KG1 (cell line): ENCODE measurements around the gene HK1.
"Not testable (repeated sequence)": the region's sequence is repeated elsewhere in the genome, so short reads cannot be mapped to it uniquely, and the experiment has no call there.

ENCODE experiments used
- DNase-seq: peaks from one replicate; lab custom pipeline; 2025; lab: John Stamatoyannopoulos, UW

Gene HK1

GRCh38 chr10:69327463-69328379, 49.4 kb downstream of the HK1 start:
- no peak for DNase-seq

DNA sequence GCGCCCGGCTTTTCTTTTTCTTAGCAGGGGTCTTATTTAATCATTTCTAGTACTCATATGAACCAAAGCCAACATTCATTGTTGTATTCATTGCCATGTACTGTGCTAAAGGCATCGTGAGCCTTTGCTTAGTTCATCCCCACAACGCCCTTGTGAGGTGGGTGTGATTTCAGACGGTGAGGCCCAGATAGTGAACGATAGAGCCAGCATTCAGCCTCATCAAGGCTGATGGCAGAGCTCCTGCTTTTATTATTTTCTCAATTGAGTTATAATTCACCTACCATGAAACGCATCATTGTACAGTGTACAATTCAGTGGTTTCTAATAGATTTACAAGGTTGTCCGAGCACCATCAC, 50.1 kb downstream of the HK1 start:
- DNase-seq, result no peak

DNA sequence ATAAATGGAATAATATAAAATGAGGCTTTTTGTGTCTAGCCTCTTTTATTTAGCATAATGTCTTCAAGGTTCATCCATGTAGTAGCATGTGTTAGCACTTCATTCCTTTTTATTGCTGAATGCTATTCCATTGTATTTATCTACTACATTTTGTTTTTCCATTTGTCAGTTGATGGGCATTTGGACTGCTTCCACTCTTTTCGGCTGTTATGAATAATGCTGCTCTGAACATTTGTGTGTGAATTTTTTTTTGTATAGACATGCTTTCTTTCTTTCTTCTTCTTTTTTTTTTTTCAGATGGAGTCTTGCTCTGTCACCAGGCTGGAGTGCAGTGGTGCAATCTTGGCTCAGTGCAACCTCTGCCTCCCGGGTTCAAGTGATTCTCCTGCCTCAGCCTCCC, 50.6 kb downstream of the HK1 start:
- DNase-seq, result not testable (repeated sequence)

- DNase-seq, result no peak
Measured at GRCh38 chr10:69329721-69330178, 51.5 kb downstream of the HK1 start.

GRCh38 chr10:69331161-69331560, 52.9 kb downstream of the HK1 start:
- no peak for DNase-seq

DNA sequence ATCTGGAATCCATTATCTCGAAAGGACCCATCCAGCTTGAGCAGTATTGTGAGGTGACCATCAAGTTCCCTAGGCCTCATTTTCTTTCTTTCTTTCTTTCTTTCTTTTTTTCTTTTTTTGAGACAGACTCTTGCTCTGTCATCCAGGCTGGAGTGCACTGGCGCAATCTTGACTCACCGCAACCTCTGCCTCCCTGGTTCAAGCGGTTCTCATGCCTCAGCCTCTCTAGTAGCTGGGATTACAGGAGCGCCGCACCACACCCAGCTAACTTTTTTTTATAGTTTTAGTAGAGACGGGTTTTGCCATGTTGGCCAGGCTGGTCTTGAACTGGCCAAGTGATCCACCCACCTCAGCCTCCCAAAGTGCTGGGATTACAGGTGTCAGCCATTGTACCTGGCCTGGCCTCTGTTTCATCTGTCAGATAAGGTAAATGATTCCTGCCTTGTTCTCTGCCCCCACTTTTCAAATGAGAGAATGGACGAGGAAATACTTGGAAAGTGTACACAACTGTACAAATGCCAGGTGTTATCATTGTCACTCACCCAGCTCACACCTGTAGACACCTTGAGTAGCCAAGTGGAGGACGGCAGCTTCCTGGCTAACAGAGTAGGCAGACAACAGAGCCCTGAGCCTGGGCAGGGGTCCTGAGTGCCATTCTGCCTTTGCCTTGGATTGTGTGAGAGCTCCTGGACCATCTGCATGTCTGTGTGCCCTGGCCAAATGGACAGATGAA, 54.1 kb downstream of the HK1 start:
- no peak for DNase-seq

DNA sequence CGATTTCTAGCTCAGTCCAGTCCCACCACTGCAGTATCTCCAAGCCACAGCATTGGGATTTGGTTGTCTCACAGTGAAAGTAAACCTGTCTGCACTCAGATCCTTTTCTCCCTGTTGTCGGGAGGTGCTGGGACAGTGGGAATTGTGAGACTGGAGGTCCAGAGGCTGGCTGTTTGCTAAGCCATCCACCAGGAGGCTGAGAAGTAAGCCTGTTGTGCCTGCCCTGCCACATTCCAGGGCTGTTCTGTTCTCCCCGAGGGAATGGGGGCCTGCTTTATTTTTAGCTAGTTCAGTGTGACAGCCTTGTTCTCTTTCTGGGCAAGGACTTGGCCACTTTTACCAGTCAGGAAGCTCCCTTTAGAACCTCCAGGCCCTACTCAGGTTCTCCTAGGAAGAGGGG, 54.9 kb downstream of the HK1 start:
- DNase-seq, result no peak

GRCh38 chr10:69333865-69334301, 55.6 kb downstream of the HK1 start:
- DNase-seq, result not testable (repeated sequence)

GRCh38 chr10:69334302-69335062, 56.2 kb downstream of the HK1 start:
- no peak for DNase-seq

DNA sequence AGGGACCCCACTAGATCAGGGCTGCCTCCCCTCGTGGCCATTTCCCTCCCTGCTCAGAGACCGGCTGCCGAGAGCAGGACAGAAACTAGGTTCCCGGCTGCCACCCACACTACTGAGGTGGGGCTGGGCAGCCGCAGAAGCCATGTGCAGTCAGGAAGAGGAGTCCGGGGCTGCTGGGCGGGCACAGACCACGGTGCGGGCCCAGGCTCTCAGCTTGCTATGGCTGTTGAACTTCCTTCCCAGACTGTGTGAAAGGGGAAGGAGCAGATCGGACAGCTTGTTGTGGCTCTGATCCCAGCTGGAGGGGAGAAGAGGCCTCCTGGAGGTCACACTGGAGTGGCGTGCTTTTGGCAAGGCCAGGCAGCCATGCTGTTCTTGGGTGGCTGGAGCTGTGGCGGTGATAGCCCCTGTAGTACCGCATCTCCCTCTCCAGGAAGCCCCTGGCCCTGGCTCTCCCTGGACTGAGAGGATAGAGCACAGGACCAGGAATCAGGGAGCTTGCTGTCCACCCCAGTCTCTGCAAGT, 56.8 kb downstream of the HK1 start:
- peak; percentile 43 for DNase-seq

GRCh38 chr10:69335613-69336012, 57.3 kb downstream of the HK1 start:
- DNase-seq, result no peak

DNA sequence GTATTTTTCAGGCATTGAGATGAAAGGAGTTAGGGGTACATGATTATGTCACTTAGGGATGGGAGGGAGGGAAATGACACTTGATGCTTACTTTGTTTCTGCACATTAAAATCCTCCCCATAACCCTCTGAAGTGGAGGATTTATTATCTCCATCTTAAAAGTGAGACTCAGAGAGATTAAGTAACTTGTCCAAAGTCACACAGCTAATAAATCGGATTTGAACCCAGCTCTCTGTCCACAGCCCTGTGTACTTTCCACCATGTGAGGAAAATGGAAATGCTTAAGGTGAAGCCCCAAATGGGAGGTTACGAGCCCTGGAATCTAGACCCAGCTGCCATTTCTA, 58.6 kb downstream of the HK1 start:
- no peak for DNase-seq

GRCh38 chr10:69337296-69338132, 59.2 kb downstream of the HK1 start:
- peak; percentile 80 for DNase-seq

GRCh38 chr10:69338133-69338456, 59.8 kb downstream of the HK1 start:
- DNase-seq, result no peak

GRCh38 chr10:69338547-69339450, 60.5 kb downstream of the HK1 start:
- no peak for DNase-seq

- no peak for DNase-seq
Measured at GRCh38 chr10:69340695-69341094, 62.4 kb downstream of the HK1 start.

- DNase-seq, result no peak
Measured at GRCh38 chr10:69343905-69344304, 65.6 kb downstream of the HK1 start.

DNA sequence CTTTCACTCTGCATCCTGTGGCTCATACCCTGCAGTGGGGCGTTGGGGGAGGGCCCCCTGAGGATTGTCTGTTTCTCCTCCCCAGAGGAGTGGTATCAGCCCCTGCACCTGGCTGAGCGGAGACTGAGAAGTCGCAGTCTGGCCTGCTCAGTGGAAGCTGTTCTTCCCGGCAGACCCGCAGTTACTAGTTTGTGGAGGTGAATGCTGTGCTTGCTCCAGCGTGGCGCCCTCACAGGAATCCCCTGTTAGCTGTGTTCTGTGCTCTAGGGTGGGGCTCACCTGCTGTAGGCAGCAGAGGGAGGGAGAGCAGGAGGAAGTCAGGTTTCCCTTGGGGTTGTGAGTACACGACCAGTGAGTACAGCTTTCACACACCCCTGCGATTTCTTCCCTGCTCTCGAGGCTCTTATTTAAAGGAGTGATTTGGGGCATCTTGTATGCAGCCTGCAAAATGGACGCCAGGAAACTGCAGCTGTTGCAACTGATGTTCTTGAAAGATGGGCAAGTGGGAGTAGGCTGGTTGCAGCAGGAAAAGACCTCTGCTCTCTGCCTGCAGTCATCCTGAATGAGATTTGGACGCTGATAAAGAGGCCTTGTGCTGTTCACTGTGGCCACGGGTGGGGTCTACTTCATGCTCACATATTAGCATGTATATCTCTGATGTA, 66.4 kb downstream of the HK1 start:
- no peak for DNase-seq

- no peak for DNase-seq
Measured at GRCh38 chr10:69345402-69345801, 67.1 kb downstream of the HK1 start.
